OCI-LY1 (cell line): ENCODE measurements around the gene P4HA1.
"Not testable (repeated sequence)": the region's sequence is repeated elsewhere in the genome, so short reads cannot be mapped to it uniquely, and the experiment has no call there.

Experiments
- H2AFZ ChIP-seq: fragments of 200-600 bp; sonication (generic), shearing (Covaris generic); 2 replicates; pipeline ENCODE4 v1.6.0; 2014; ENCODE audit warnings: antibody characterized with exemption, mild to moderate bottlenecking, low read length
- H3F3A ChIP-seq: fragments of 200-600 bp; sonication (generic), shearing (Covaris generic); 2 replicates; pipeline ENCODE4 v1.6.0; 2014; ENCODE audit warnings: mild to moderate bottlenecking, antibody characterized with exemption, low read length, moderate library complexity; ENCODE audit not compliant: insufficient read depth
- H3K27ac ChIP-seq: fragments of 200-600 bp; sonication (generic); 2 replicates; pipeline ENCODE4 v1.5.1; 2014; ENCODE audit warnings: low read length, mixed run types, mild to moderate bottlenecking, low read depth; ENCODE audit not compliant: poor library complexity, severe bottlenecking
- H3K27me3 ChIP-seq: fragments of 200-600 bp; sonication (generic); 2 replicates; pipeline ENCODE4 v1.6.0; 2014; ENCODE audit warnings: antibody characterized with exemption, mild to moderate bottlenecking, low read length, moderate library complexity; ENCODE audit not compliant: insufficient read depth
- H3K36me3 ChIP-seq: fragments of 200-600 bp; sonication (generic); 2 replicates; pipeline ENCODE4 v1.6.1; 2014; ENCODE audit warnings: mild to moderate bottlenecking, antibody characterized with exemption, low read length, moderate library complexity, mixed read lengths; ENCODE audit not compliant: insufficient read depth
- H3K4me1 ChIP-seq: fragments of 200-600 bp; sonication (generic); 2 replicates; pipeline ENCODE4 v1.5.1; 2014; ENCODE audit warnings: mild to moderate bottlenecking, low read length, moderate library complexity; ENCODE audit not compliant: insufficient read depth, severe bottlenecking
- H3K4me2 ChIP-seq: fragments of 200-600 bp; sonication (generic), shearing (Covaris generic); 2 replicates; pipeline ENCODE4 v1.6.1; 2014; ENCODE audit warnings: low read length
- H3K4me3 ChIP-seq: fragments of 200-600 bp; sonication (generic); 2 replicates; pipeline ENCODE4 v1.5.1; 2014; ENCODE audit warnings: low read length, low read depth, mild to moderate bottlenecking, mixed read lengths; ENCODE audit not compliant: poor library complexity, severe bottlenecking
- H3K79me2 ChIP-seq: fragments of 200-600 bp; shearing (Covaris generic); 2 replicates; pipeline ENCODE4 v1.6.1; 2016; ENCODE audit warnings: mixed run types, low read length, mixed read lengths; ENCODE audit not compliant: insufficient read depth
- H3K9ac ChIP-seq: fragments of 200-600 bp; sonication (generic), shearing (Covaris generic); 2 replicates; pipeline ENCODE4 v1.6.1; 2014; ENCODE audit warnings: mild to moderate bottlenecking, low read length, mixed read lengths
- H3K9me2 ChIP-seq: fragments of 200-600 bp; sonication (generic), shearing (Covaris generic); 2 replicates; pipeline ENCODE4 v1.6.1; 2014; ENCODE audit warnings: low read depth, mild to moderate bottlenecking, low read length, mixed read lengths
- H3K9me3 ChIP-seq: fragments of 200-600 bp; shearing (Covaris generic); 2 replicates; pipeline ENCODE4 v1.6.1; 2014; ENCODE audit warnings: low read length, mixed read lengths
- H4K20me1 ChIP-seq: fragments of 200-600 bp; sonication (generic), shearing (Covaris generic); 2 replicates; pipeline ENCODE4 v1.6.0; 2016; ENCODE audit warnings: mild to moderate bottlenecking, low read length; ENCODE audit not compliant: insufficient read depth
- CTCF ChIP-seq: fragments of 200-600 bp; sonication (generic), shearing (Covaris generic); IDR thresholded peaks from 2 replicates; pipeline ENCODE4 v1.5.1; 2017; ENCODE audit warnings: mild to moderate bottlenecking, antibody characterized with exemption, low read length, moderate library complexity, mixed read lengths
- EZH2 ChIP-seq: fragments of 200-600 bp; sonication (generic), shearing (Covaris generic); IDR thresholded peaks from 2 replicates; pipeline ENCODE4 v1.8.0; 2017; ENCODE audit warnings: borderline replicate concordance, mixed run types, mild to moderate bottlenecking, antibody characterized with exemption, low read length, moderate library complexity, mixed read lengths

Gene P4HA1

GRCh38 chr10:72997099-72997498 is 99.6 kb downstream of the P4HA1 start:
- H3K9me3 ChIP-seq, result 0 out of 2 replicates have a peak, but pooled peaks cover 4% of the 10 kb centered on the region
- H3K4me3 ChIP-seq, result no peak overlapping the region
- H3K79me2 ChIP-seq, result no peaks in the 10 kb centered on the region
- no peaks in the 10 kb centered on the region for H3K36me3 ChIP-seq
- H3K4me1 ChIP-seq, result no peaks in the 10 kb centered on the region
- no peaks in the 10 kb centered on the region for H3K27me3 ChIP-seq
- no peak overlapping the region for H3K27ac ChIP-seq
- no peak for TF ChIP-seq EZH2
- no peak for TF ChIP-seq CTCF
- no peak overlapping the region for H2AFZ ChIP-seq
- no peaks in the 10 kb centered on the region for H3K9me2 ChIP-seq
- H3K4me2 ChIP-seq, result no peak overlapping the region
- H4K20me1 ChIP-seq, result no peaks in the 10 kb centered on the region
- H3F3A ChIP-seq, result no peaks in the 10 kb centered on the region
- no peak overlapping the region for H3K9ac ChIP-seq

- H3K9me3 ChIP-seq, H3K9me2 ChIP-seq, H2AFZ ChIP-seq, H3K9ac ChIP-seq, H3F3A ChIP-seq, H3K27ac ChIP-seq, H3K27me3 ChIP-seq, H3K4me2 ChIP-seq, H3K4me3 ChIP-seq, H3K36me3 ChIP-seq, H4K20me1 ChIP-seq, H3K4me1 ChIP-seq, H3K79me2 ChIP-seq: not testable (repeated sequence)
Observed at GRCh38 chr10:72995459-72995858, 101.2 kb downstream of the P4HA1 start.

- not testable (repeated sequence) for H3K27ac ChIP-seq, H4K20me1 ChIP-seq, H3K9me3 ChIP-seq, H3K4me1 ChIP-seq, H3K79me2 ChIP-seq, H3K27me3 ChIP-seq, H3K4me3 ChIP-seq, H3K4me2 ChIP-seq, H2AFZ ChIP-seq, H3K9me2 ChIP-seq, H3K9ac ChIP-seq, H3K36me3 ChIP-seq, H3F3A ChIP-seq
Observed at GRCh38 chr10:72989771-72990170, 106.9 kb downstream of the P4HA1 start.

GRCh38 chr10:72984618-72985017 is 112.0 kb downstream of the P4HA1 start:
- H3K9ac ChIP-seq, H3K9me3 ChIP-seq, H3K4me2 ChIP-seq, H4K20me1 ChIP-seq, H3K4me1 ChIP-seq, H3K27ac ChIP-seq, H3K36me3 ChIP-seq, H3K27me3 ChIP-seq, H3K79me2 ChIP-seq, H3K4me3 ChIP-seq, H2AFZ ChIP-seq, H3K9me2 ChIP-seq, H3F3A ChIP-seq: not testable (repeated sequence)

GRCh38 chr10:72981882-72982529 is 114.7 kb downstream of the P4HA1 start:
- no peak overlapping the region for H2AFZ ChIP-seq
- no peaks in the 10 kb centered on the region for H3K9me2 ChIP-seq
- no peaks in the 10 kb centered on the region for H4K20me1 ChIP-seq
- no peaks in the 10 kb centered on the region for H3K36me3 ChIP-seq
- no peak overlapping the region for H3K9ac ChIP-seq
- no peak overlapping the region for H3K4me2 ChIP-seq
- no peak overlapping the region for H3K27ac ChIP-seq
- peaks cover 9% of the 10 kb centered on the region for H3K9me3 ChIP-seq
- H3K27me3 ChIP-seq, result no peaks in the 10 kb centered on the region
- no peaks in the 10 kb centered on the region for H3F3A ChIP-seq
- no peak overlapping the region for H3K4me3 ChIP-seq
- H3K4me1 ChIP-seq, result no peaks in the 10 kb centered on the region
- no peaks in the 10 kb centered on the region for H3K79me2 ChIP-seq
- TF ChIP-seq CTCF (no peak), EZH2 (no peak)
